HEK293 (cell line): ENCODE data around the gene YARS2.
A peak's percentile ranks its signal among the peaks of the same experiment; 100 is the strongest.

Experiments used
- CTCF ChIA-PET: fragments of 350-600 bp; formaldehyde crosslinking; extraction: SDS; loops from one replicate; lab custom pipeline; 2021; ENCODE audit warnings: antibody characterized with exemption; lab: Yijun Ruan, JAX
- POLR2A ChIA-PET: fragments of 300-600 bp; formaldehyde crosslinking; extraction: SDS; loops from one replicate; lab custom pipeline; 2020; ENCODE audit warnings: antibody characterized with exemption, inconsistent platforms; lab: Yijun Ruan, JAX
- H3K27ac ChIP-seq: fragments of 200-500 bp; sonication (Bioruptor generic); 2 replicates; pipeline ENCODE4 v1.5.1; 2014; ENCODE audit warnings: low read depth, low read length, control low read depth, inconsistent platforms; ENCODE audit errors: extremely low read depth
- H3K36me3 ChIP-seq, 2 experiments: fragments of 200-500 bp in 1 of 2; sonication (Bioruptor generic) in 1 of 2; 1 replicate in 1 of 2; 2 replicates in 1 of 2; pipeline ENCODE4 v1.5.1; 2014 to 2017; ENCODE audit warnings: inconsistent platforms in 2 of 2, low read length in 2 of 2; ENCODE audit not compliant: control insufficient read depth in 2 of 2, insufficient read depth in 1 of 2
- H3K4me1 ChIP-seq: fragments of 200-500 bp; sonication (Bioruptor generic); 2 replicates; pipeline ENCODE4 v1.5.1; 2014; ENCODE audit warnings: mild to moderate bottlenecking, low read length, inconsistent platforms; ENCODE audit not compliant: control insufficient read depth, insufficient read depth
- H3K4me3 ChIP-seq: 2 replicates; pipeline ENCODE4 v1.5.1; 2011; ENCODE audit warnings: low read depth, mild to moderate bottlenecking, control low read depth, low read length, moderate library complexity
- H3K9me3 ChIP-seq: fragments of 200-500 bp; sonication (Bioruptor generic); 2 replicates; pipeline ENCODE4 v1.5.1; 2014; ENCODE audit warnings: low read depth, low read length, inconsistent platforms; ENCODE audit not compliant: control insufficient read depth, insufficient read depth
- BCL6B ChIP-seq: fragments of 450-650 bp; formaldehyde crosslinking; IDR thresholded peaks from 2 replicates; pipeline ENCODE4 v1.5.1; 2017; ENCODE audit warnings: missing biosample characterization, missing genetic modification characterization
- GFI1B ChIP-seq: fragments of 450-650 bp; formaldehyde crosslinking; IDR thresholded peaks from 2 replicates; pipeline ENCODE4 v1.5.1; 2016; ENCODE audit warnings: missing biosample characterization, missing genetic modification characterization
- KLF17 ChIP-seq: fragments of 450-650 bp; formaldehyde crosslinking; IDR thresholded peaks from 2 replicates; pipeline ENCODE4 v1.5.1; 2016; ENCODE audit warnings: missing biosample characterization, missing genetic modification characterization
- PBX3 ChIP-seq: sonication (generic); formaldehyde crosslinking; IDR thresholded peaks from 2 replicates; pipeline ENCODE4 v1.8.1; 2022; ENCODE audit warnings: mild to moderate bottlenecking, moderate library complexity, missing genetic modification reagents
- REST ChIP-seq: fragments of 450-650 bp; formaldehyde crosslinking; IDR thresholded peaks from 2 replicates; pipeline ENCODE4 v1.5.1; 2016; ENCODE audit warnings: missing biosample characterization, missing genetic modification characterization
- YY1 ChIP-seq: fragments of 450-650 bp; formaldehyde crosslinking; IDR thresholded peaks from 2 replicates; pipeline ENCODE4 v1.5.1; 2018; ENCODE audit warnings: missing biosample characterization, missing genetic modification characterization
- YY2 ChIP-seq: fragments of 450-650 bp; formaldehyde crosslinking; IDR thresholded peaks from 2 replicates; pipeline ENCODE4 v1.5.1; 2016; ENCODE audit warnings: missing biosample characterization, missing genetic modification characterization
- ZBTB1 ChIP-seq: fragments of 450-650 bp; formaldehyde crosslinking; IDR thresholded peaks from 2 replicates; pipeline ENCODE4 v1.5.1; 2016; ENCODE audit warnings: missing biosample characterization, missing genetic modification characterization
- ZNF18 ChIP-seq: fragments of 450-650 bp; formaldehyde crosslinking; IDR thresholded peaks from 2 replicates; pipeline ENCODE4 v1.5.1; 2016; ENCODE audit warnings: missing biosample characterization, missing genetic modification characterization
- ZNF404 ChIP-seq: fragments of 450-650 bp; formaldehyde crosslinking; IDR thresholded peaks from 2 replicates; pipeline ENCODE4 v1.5.1; 2017; ENCODE audit warnings: missing biosample characterization, missing genetic modification characterization
- ZNF416 ChIP-seq: fragments of 450-650 bp; formaldehyde crosslinking; IDR thresholded peaks from 2 replicates; pipeline ENCODE4 v1.5.1; 2016; ENCODE audit warnings: missing biosample characterization, missing genetic modification characterization
- ZNF488 ChIP-seq: fragments of 450-650 bp; formaldehyde crosslinking; IDR thresholded peaks from 2 replicates; pipeline ENCODE4 v1.5.1; 2016; ENCODE audit warnings: missing biosample characterization, missing genetic modification characterization
- ZNF501 ChIP-seq: fragments of 450-650 bp; formaldehyde crosslinking; IDR thresholded peaks from 2 replicates; pipeline ENCODE4 v1.5.1; 2016; ENCODE audit warnings: missing biosample characterization, missing genetic modification characterization
- ZNF518A ChIP-seq: fragments of 450-650 bp; formaldehyde crosslinking; conservative IDR thresholded peaks from 2 replicates; pipeline ENCODE4 v1.5.1; 2016; ENCODE audit warnings: low read depth, missing biosample characterization, missing genetic modification characterization
- ZNF623 ChIP-seq: fragments of 450-650 bp; formaldehyde crosslinking; IDR thresholded peaks from 2 replicates; pipeline ENCODE4 v1.5.1; 2016; ENCODE audit warnings: missing biosample characterization, missing genetic modification characterization
- ZNF660 ChIP-seq: fragments of 450-650 bp; IDR thresholded peaks from 2 replicates; pipeline ENCODE4 v1.5.1; 2018; ENCODE audit warnings: missing biosample characterization, mild to moderate bottlenecking, missing genetic modification characterization
- ZNF843 ChIP-seq: fragments of 450-650 bp; formaldehyde crosslinking; IDR thresholded peaks from 2 replicates; pipeline ENCODE4 v1.5.1; 2016; ENCODE audit warnings: missing biosample characterization, missing genetic modification characterization

The YARS2 gene

GRCh38 chr12:32755654-32756475, at the start of gene YARS2:
TSS of gene YARS2 (minus strand) at chr12:32755897. CDS start at chr12:32755874, 23 bp downstream.
- peak within 1 kb of the TSS; percentile 95 for H3K4me3 ChIP-seq
- POLR2A ChIA-PET = interaction anchor here (0.7 to 2.6 kb wide), 17 partner anchors 12 to 1280 kb away, joined by 3 to 19 read pairs (median 4); partner anchors contain the start of genes ALG10, DNM1L and PKP2
- CTCF ChIA-PET = interaction anchor here (0.5 to 4.2 kb wide), 74 partner anchors 8 to 1718 kb away, joined by 3 to 66 read pairs (median 4); partner anchors contain the start of gene ALG10
- TF ChIP-seq ZNF501 (tag by site-specific recombination) = peak; percentile 23
- peak; percentile 90 for TF ChIP-seq YY2
- TF ChIP-seq ZNF416 (tag by site-specific recombination) = no peak
- TF ChIP-seq ZNF518A (tag by site-specific recombination) = peak; percentile 14; the same call in 1 of the 2 replicates
- TF ChIP-seq ZNF660 (tag by site-specific recombination) = peak; percentile 81
- TF ChIP-seq ZNF18 (tag by site-specific recombination) = no peak
- TF ChIP-seq REST (tag by site-specific recombination) = no peak
- no peak for TF ChIP-seq ZNF488 (tag by site-specific recombination)
- TF ChIP-seq ZNF404 (tag by site-specific recombination) = no peak
- TF ChIP-seq KLF17 = no peak
- TF ChIP-seq GFI1B (tag by site-specific recombination) = no peak
- TF ChIP-seq YY1 (tag by site-specific recombination) = peak; percentile 92
- TF ChIP-seq ZBTB1 (tag by site-specific recombination) = no peak
- peak; percentile 64; the same call in 1 of the 2 replicates for TF ChIP-seq PBX3 (CRISPR knock-in tag)
- TF ChIP-seq ZNF843 = no peak
- TF ChIP-seq ZNF623 = no peak; the same call in 1 of the 2 replicates
- TF ChIP-seq BCL6B (tag by site-specific recombination) = no peak

More at GRCh38 chr12:32755654-32756475, at the start of gene YARS2:
- Histone ChIP-seq H3K36me3 (peaks cover 17 to 34% of the 10 kb centered on the region in 2 experiments), H3K9me3 (no peaks in the 10 kb centered on the region), H3K4me1 (peaks cover 2% of the 10 kb centered on the region; the same call in 1 of the 2 replicates), H3K27ac (peak within 1 kb of the TSS; percentile 50)
